HG03060 (cell line): ENCODE measurements around the gene CEPT1.
"Not testable (repeated sequence)": the region's sequence is repeated elsewhere in the genome, so short reads cannot be mapped to it uniquely, and the experiment has no call there.

Experiments
- ATAC-seq: cut with Tn5 transposase; IDR thresholded peaks from one replicate; pipeline ENCODE4 v1.9.1; 2021; ENCODE audit warnings: low read depth, moderate number of reproducible peaks; ENCODE audit not compliant: unreplicated experiment

CEPT1 gene

GRCh38 chr1:111139956-111140679, at the start of gene CEPT1, which contains the start of gene DRAM2:
Gene CEPT1, plus strand, starts transcription at chr1:111140223. Its CDS starts 7,492 bp downstream, at chr1:111147715.
Gene DRAM2, minus strand, starts transcription at chr1:111140093. Its CDS starts 8,539 bp downstream, at chr1:111131554.
- peak; percentile 37 for ATAC-seq

DNA sequence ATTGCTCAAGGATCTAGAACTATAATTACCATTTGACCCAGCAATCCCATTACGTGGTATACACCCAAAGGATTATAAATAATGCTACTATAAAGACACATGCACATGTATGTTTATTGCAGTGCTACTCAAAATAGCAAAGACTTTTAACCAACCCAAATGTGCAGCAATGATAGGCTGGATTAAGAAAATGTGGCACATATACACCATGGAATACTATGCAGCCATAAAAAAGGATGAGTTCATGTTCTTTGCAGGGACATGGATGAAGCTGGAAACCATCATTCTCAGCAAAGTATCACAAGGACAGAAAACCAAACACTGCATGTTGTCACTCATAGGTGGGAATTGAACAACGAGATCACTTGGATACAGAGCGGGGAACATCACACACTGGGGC, 44.6 kb upstream of the CEPT1 start:
- ATAC-seq, result not testable (repeated sequence)

- ATAC-seq, result no peak
Measured at GRCh38 chr1:111097356-111098099, 42.5 kb upstream of the CEPT1 start.

- ATAC-seq, result no peak
Measured at GRCh38 chr1:111099289-111099688, 40.7 kb upstream of the CEPT1 start.

GRCh38 chr1:111101854-111102642, 38.0 kb upstream of the CEPT1 start:
- ATAC-seq, result no peak

DNA sequence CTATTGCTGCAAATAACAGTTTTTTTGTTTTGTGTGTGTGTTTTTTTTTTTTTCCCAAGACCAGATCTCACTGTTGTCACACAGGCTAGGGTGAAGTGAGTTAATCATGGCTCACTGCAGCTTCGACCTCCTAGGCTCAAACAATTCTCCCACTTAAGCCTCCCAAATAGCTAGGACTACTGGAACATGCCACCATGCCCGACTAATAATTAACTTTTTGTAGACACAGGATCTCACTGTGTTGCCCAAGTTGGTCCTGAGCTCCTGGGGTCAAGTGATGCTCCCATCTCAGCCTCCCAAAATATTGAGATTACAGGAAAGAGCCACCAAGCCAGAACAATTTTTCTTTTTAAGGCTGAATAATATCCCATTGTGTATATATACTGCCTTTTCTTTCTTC, 35.0 kb upstream of the CEPT1 start:
- ATAC-seq, result no peak

DNA sequence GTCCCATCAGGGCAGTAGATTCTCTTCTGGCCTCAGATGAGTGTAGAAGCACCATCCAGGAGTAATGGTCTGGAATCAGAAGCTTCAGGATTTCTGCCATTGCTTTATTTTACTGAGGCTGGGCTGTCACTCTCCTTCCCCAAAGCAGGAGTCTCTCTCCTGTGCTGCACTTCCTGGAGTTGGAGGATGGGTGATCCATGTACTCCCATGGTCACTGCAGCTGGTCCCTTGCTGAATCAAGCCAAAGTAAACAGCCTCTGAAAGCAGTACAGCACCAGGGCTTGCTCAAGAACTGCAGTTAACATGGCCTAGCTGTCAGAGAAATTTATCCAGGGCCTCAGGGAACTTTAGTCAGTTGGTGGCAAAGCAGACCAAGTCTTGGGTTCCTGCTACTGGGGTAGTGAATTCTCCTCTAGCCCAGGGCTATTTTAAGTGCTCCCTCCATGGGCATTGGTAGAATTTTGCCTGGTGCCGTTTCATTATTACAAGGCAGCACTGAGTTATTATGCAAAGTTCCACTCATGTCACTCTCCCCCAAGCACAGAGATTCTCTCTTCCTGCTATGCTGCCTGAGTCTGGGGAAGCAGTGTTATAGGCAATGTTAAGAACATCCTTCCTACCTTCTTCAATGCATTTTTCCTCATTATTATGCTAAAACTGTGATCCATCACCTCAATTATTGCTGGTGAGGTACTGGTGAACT, 29.7 kb upstream of the CEPT1 start:
- no peak for ATAC-seq

DNA sequence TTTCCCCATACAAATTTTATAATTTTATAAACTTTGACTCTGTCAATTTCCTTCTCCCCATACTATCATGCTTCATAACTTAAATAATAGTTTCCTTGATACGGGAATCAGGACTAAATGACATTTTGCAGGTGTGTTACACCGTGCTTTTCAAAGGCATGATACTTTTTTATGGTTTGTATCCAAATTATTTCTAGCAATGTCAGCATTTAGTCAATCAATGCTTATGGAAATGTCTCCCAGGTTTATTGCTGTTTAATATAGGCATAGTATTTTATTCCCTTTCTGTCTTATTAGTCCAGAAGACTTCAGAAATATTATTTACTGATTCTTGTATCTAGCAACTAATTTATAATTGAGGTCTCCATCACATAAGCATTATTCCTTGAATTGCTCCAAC, 23.5 kb upstream of the CEPT1 start:
- no peak for ATAC-seq

DNA sequence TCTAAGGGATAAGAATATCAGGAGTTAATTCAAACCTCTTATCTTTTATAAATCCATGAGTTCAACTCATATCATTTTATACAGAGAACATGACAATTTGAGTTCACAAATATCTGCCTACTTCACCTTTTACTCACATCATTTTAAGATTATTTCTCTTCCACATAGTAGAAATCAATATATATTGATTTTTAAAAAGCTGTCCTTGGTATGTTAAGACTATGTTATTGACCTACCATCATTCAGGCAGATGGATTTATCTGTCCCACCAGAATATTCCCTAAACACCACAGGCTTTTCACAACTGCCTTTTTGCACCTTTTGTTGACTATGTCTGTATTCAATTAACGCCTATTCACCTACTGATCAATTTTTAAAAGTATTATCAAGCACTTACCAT, 13.7 kb upstream of the CEPT1 start:
- ATAC-seq, result no peak

- ATAC-seq, result peak; percentile 57
Measured at GRCh38 chr1:111127923-111128643, 11.9 kb upstream of the CEPT1 start.

GRCh38 chr1:111129376-111129775, 10.6 kb upstream of the CEPT1 start:
- no peak for ATAC-seq

DNA sequence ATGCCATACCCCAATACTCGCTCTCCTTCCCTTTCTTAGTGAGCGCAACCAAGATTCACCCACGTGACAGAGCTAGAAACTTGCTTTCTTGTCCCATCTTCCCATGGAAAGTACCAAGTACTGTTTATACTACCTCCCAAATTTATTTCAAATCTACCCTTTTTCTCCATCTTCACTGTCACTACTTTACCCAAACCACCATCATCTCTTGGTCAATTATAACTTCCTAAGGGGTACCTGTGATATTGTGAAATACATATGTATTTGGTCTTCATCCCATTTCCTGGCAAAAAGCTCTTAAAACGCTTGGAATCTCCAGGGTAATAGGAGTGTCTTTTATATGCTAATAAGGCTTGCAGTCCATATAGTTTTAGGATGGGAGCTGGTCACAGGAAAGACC, 8.3 kb upstream of the CEPT1 start:
- ATAC-seq, result no peak

DNA sequence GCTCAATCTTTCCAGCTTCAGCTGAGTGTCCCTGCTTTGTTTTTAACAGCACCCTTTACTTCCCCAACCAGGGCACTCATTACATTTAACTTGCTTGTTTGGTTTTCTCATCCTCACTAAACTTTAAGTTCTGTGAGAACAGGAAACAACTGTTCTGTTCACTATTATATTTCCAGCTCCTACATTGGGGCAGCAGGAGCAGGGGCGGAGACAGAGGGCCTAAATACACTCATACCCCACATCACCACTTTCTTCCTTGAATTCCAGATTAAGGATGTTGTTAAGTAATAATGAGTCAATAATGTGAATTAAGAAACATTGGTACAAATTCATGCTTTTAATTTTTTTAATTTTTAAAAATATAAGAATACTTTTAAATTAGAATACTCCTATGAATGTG, 6.2 kb upstream of the CEPT1 start:
- ATAC-seq, result no peak

- peak; percentile 22 for ATAC-seq
Measured at GRCh38 chr1:111139324-111139955, 583 bp upstream of the CEPT1 start.

DNA sequence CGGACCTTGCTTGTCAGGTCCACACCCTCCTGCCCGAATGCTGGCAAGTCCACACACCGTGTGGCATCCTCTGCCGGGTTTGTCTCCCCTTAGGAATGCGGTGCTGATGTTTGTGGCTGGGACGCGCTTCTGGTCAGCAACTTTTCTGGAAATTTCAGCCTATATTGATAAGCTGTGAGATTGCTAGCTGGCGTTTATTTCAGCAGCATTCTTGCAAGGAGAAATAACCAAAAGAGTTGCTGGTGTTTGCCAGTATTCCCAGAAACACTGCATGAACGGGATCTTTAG, 601 bp downstream of the CEPT1 start:
- ATAC-seq, result no peak

DNA sequence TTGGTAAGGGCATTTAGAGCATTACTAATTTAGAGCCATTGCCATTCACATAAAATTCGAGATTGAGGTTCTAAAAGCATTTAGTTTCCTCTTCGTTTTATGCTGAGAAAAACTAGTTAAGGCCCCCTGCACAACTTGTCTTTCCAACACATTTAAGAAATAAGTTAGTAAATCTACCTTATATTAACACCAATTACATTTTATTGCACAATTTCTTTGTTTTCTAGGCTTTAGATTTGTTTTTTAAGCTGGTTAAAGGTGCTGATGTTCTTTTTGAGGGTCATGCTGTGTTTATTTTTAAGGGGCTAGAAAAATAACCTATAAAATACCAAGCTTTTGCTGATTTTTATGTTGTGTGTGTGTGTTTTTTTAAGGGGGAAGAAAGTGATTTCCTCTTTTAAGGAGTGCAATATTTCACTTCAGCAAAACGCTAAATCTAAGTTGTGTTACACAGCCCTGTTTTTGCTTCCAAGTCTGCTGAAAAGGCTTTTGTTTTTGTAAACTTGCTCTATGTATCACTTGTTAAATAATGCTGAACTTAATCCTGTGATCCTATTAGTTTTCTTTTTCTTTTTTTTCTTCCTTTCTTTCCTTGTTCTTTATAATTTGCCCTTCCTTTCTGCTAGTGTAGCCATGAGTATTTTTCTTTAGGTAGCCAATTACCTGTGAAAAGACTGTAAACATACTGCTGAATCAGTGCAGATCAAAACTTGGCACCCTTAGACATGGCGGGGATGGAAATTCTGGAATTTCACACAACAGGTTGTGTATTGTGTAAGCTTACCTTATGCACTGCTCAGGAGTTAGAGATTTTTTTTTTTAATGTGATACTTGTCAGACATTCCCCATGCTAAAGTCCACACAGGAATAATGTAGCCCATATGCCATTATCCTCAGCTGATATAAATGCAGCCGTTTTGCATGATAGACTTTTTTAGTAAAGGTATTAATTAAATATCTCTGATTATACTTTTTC, 1.5 kb downstream of the CEPT1 start:
- no peak for ATAC-seq

DNA sequence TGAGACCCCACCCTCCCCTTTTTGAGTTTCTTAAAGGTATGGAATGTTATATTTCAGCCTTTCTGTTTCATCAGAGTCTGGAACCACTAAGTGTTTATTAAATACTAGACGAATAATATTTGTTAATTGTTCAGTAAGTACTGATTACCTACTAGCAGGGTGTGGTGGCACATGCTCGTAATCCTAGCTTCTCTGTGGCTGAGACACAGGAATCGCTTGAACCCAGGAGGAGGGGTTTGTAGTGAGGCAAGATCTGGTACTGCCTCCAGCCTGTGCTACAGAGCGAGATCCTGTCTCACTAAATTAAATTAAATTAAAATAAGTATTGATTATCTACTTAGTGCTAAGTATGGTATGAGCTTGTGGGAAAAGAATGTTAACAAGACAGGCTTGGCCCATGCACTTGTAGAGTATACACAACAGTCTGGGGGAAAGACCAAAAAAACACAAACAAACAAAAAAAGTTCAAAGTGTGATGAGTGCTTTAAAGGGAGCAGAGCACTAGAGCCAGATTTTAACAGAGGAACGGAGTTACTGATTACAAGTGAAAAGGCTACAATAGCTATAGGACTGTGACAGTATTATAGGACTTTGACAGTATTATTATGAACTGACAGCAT, 2.4 kb downstream of the CEPT1 start:
- ATAC-seq, result no peak

DNA sequence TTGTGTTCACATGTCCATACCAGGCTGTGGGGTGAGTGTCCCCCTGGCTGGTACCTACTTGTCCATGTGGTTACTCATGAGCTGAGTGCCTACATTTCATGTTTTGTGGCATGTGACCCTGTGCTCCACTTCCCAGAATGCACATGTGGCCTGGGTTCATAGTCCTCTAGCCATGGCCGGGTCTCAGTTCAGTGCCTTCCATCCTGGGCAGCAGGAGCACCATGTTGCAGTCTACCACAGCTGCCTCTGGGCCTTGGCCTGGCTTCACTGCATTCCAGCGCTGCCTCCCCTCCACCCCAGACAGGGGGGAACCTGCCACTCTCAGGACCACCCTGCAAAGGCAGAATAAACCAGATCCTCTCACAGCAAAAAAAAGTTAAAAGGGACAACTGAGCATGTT, 5.5 kb downstream of the CEPT1 start:
- ATAC-seq, result no peak
